Aorta (tissue), 5 donors: ENCODE measurements around the gene RASGEF1B. TPM values are rescaled to one million over a fixed set of nuclear protein-coding genes. Genes with fewer than 3 reads are reported as not detected.

Experiments
- ATAC-seq: fragments of 200-7000 bp; cut with Tn5 transposase; one replicate; pipeline ENCODE4 v1.9.1; 2022; ENCODE audit warnings: moderate library complexity; ENCODE audit not compliant: low FRiP score
- DNase-seq, 2 donors: peaks; one replicate each; pipeline ENCODE4 v3.0.0-alpha.2; 2020
- H3K27ac ChIP-seq, 2 donors: one replicate each; pipeline ENCODE4 v1.5.1; 2013; ENCODE audit warnings: low read length in 2 of 2, mild to moderate bottlenecking in 2 of 2, moderate library complexity in 2 of 2, control low read depth in 1 of 2, inconsistent platforms in 1 of 2, low read depth in 1 of 2
- H3K27me3 ChIP-seq, 2 donors: one replicate each; pipeline ENCODE4 v1.6.1; 2013; ENCODE audit warnings: control low read depth in 1 of 2, low read length in 1 of 2, mild to moderate bottlenecking in 1 of 2, moderate library complexity in 1 of 2; ENCODE audit not compliant: insufficient read depth in 2 of 2, control insufficient read depth in 1 of 2
- H3K36me3 ChIP-seq, 2 donors: one replicate each; pipeline ENCODE4 v1.6.1; 2013; ENCODE audit warnings: control low read depth in 1 of 2, low read length in 1 of 2, mild to moderate bottlenecking in 1 of 2; ENCODE audit not compliant: insufficient read depth in 2 of 2, control insufficient read depth in 1 of 2
- H3K4me1 ChIP-seq, 2 donors: one replicate each; pipeline ENCODE4 v1.6.1; 2013; ENCODE audit warnings: low read length in 2 of 2, control low read depth in 1 of 2, mild to moderate bottlenecking in 1 of 2, moderate library complexity in 1 of 2; ENCODE audit not compliant: insufficient read depth in 2 of 2, control insufficient read depth in 1 of 2
- H3K4me3 ChIP-seq, 2 donors: one replicate each; pipeline ENCODE4 v1.5.1; 2013; ENCODE audit warnings: low read length in 2 of 2, control low read depth in 1 of 2, mild to moderate bottlenecking in 1 of 2
- H3K9me3 ChIP-seq: one replicate; pipeline ENCODE4 v1.6.1; 2013; ENCODE audit warnings: mild to moderate bottlenecking, low read length; ENCODE audit not compliant: control insufficient read depth
- WGBS, 2 donors: extraction: QIAGEN DNeasy Blood & Tissue Kit; methylation state at CpG; one replicate each; pipeline ENCODE4 v1.1.7; 2013; 5-methylcytosine and 5-hydroxymethylcytosine counted together
- intact Hi-C, 2 donors: fragments of 100-400 bp; cut with DNase I; formaldehyde crosslinking; loops; one replicate each; pipeline versions ENCODE4 v1.14.2 to v1.15.0; 2022
- polyA plus RNA-seq, 2 donors: library from polyadenylated mRNA; stranded (reverse); fragments of 200-250 nt; gene quantifications; one replicate each; pipeline ENCODE4 v1.2.3, GENCODE V29; 2013
- total RNA-seq, 2 donors: library from RNA; stranded (reverse); fragmentation: NEBNext Ultra II Directional; extraction: Animal tissue kit (Norgen Biotek cat#: 25700); gene quantifications; one replicate each; pipeline ENCODE4 v1.2.1, GENCODE V29; 2021
- donor health status: healthy with polysubstance abuse.
- donor health status: Bipolar disorder and iron deficiency.
- donor health status: DM: no; HTN: no; CAD: no.
- donor health status: DM: no; HTN: no; CAD: no.
- donor health status: DM: yes; HTN: yes; CAD: no.

The RASGEF1B gene
- total and polyA plus RNA-seq, 4 donors: 8.3 to 19.2 (median 10.9) TPM

- no peaks in the 10 kb centered on the region for H3K4me1 ChIP-seq
- DNase-seq: no peak
- no peak for ATAC-seq
- intact Hi-C loops: no loop called here
- H3K27me3 ChIP-seq: no peaks in the 10 kb centered on the region
- H3K9me3 ChIP-seq: no peaks in the 10 kb centered on the region
- no peaks in the 10 kb centered on the region for H3K36me3 ChIP-seq
- WGBS, 2 donors: 96 to 97% methylated on average over 2 of the region's 2 CpGs
- no peak overlapping the region for H3K27ac ChIP-seq
- H3K4me3 ChIP-seq: no peak overlapping the region
Measured at GRCh38 chr4:81389720-81390119, 82.0 kb downstream of the RASGEF1B start.

- Histone ChIP-seq H3K4me3 (no peak overlapping the region), H3K36me3 (no peaks in the 10 kb centered on the region), H3K27ac (no peak overlapping the region), H3K9me3 (peaks cover 2% of the 10 kb centered on the region), H3K4me1 (no peaks in the 10 kb centered on the region), H3K27me3 (no peaks in the 10 kb centered on the region)
- ATAC-seq (no peak), DNase-seq (no peak)
- intact Hi-C loops: no loop called here
- WGBS, 2 donors: 40% methylated on average over 2 of the region's 2 CpGs
Measured at GRCh38 chr4:81380437-81380836, 91.3 kb downstream of the RASGEF1B start.

GRCh38 chr4:81378386-81378785 is 93.3 kb downstream of the RASGEF1B start:
- Histone ChIP-seq H3K4me1 (no peaks in the 10 kb centered on the region), H3K9me3 (no peaks in the 10 kb centered on the region), H3K27me3 (no peaks in the 10 kb centered on the region), H3K27ac (no peak overlapping the region), H3K36me3 (no peaks in the 10 kb centered on the region), H3K4me3 (no peak overlapping the region)
- DNase-seq (no peak), ATAC-seq (no peak)
- WGBS, 2 donors: 98% methylated on average over 1 of the region's 1 CpG
- intact Hi-C loops: no loop called here

GRCh38 chr4:81377191-81377590 is 94.5 kb downstream of the RASGEF1B start:
- no peak for ATAC-seq
- Histone ChIP-seq H3K36me3 (no peaks in the 10 kb centered on the region), H3K4me1 (no peaks in the 10 kb centered on the region), H3K27me3 (no peaks in the 10 kb centered on the region), H3K4me3 (no peak overlapping the region), H3K27ac (no peak overlapping the region), H3K9me3 (no peaks in the 10 kb centered on the region)
- intact Hi-C loops: no loop called here
- 21 to 41% methylated on average over 1 of the region's 1 CpG for WGBS, 2 donors
- no peak for DNase-seq

- intact Hi-C loops: no loop called here
- no peaks in the 10 kb centered on the region for H3K4me1 ChIP-seq
- 90 to 94% methylated on average over 2 of the region's 2 CpGs for WGBS, 2 donors
- no peaks in the 10 kb centered on the region for H3K36me3 ChIP-seq
- no peak overlapping the region for H3K27ac ChIP-seq
- ATAC-seq: no peak
- no peaks in the 10 kb centered on the region for H3K9me3 ChIP-seq
- DNase-seq: no peak
- H3K27me3 ChIP-seq: no peaks in the 10 kb centered on the region
- H3K4me3 ChIP-seq: no peak overlapping the region
Measured at GRCh38 chr4:81376720-81377119, 95.0 kb downstream of the RASGEF1B start.
